Measurements from ENCODE around the gene EML6.
"Not testable (repeated sequence)": the region's sequence is repeated elsewhere in the genome, so short reads cannot be mapped to it uniquely, and the experiment has no call there.

The EML6 gene

DNA sequence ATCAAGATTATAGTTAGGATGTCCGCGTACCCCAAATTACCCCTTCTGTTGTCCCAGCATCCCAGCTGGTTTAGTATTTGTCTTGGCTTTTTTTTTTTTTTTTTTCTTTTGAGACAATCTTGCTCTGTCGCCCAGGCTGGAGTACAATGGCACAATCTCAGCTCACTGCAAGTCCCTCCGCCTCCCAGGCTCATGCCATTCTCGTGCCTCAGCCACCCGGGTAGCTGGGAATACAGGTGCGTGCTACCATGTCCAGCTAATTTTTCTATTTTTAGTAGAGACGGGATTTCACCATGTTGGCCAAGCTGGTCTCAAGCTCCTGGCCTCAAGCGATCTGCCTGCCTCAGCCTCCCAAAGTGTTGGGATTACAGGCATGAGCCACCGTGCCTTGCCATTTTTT lies 118.0 kb downstream of the EML6 start:
- not testable (repeated sequence) for H3K4me1 Mint-ChIP-seq (ENCODE audit: low read depth); DNase-seq (ENCODE audit: low spot score); H3K9me3 Mint-ChIP-seq

DNA sequence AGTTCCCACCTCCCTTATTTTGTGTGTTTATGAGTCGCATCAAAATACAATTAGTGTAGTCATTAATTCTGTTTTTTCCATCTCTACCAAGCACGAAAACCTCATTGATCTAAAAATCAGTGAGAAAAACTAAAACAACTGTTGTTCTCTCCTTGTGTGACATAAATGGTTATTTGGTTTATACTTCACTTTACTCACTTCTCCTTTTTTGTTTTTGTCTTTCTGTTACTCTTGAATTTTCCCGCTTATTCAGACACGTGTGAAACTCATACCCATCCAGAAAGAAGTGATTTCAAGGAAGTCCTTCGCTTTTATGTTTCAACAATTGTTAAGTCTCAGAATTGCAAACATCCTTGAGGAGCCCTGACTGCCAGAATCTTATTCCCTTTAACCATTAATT lies 121.6 kb downstream of the EML6 start:
- DNase-seq (ENCODE audit: low spot score): no peak
- Mint-ChIP-seq H3K4me3 (no peak overlapping the region), H3K4me1 (ENCODE audit: low read depth) (no peaks in the 10 kb centered on the region), H3K9me3 (no peaks in the 10 kb centered on the region), H3K27ac (no peak overlapping the region), H3K27me3 (ENCODE audit: low read depth) (no peaks in the 10 kb centered on the region), H3K36me3 (ENCODE audit: low read depth) (no peaks in the 10 kb centered on the region)

More for the DNA sequence above, 118.0 kb downstream of the EML6 start:
- H3K27me3 Mint-ChIP-seq (ENCODE audit: low read depth); H3K36me3 Mint-ChIP-seq (ENCODE audit: low read depth); H3K27ac Mint-ChIP-seq; H3K4me3 Mint-ChIP-seq: not testable (repeated sequence)

DNA sequence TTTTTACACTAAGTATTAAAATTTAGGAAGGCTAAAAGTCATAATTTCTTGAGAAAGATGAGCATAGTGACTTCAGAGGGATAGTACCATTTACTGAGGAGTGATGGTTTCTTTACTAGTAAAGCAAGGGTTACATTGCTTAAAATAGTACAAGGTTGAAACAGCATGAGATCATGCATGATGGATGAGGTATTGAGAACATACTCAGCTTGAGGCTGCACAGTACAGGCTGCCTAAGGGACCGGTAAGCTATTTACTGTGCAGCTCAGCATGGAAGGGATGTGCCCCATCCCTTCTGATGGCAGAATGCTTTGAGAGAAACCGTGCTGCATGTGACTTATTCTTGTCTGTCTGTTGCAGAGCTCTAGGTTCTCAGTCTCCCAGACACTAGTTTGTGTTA lies 122.1 kb downstream of the EML6 start:
- Mint-ChIP-seq H3K4me3 (no peak overlapping the region), H3K27ac (no peak overlapping the region), H3K36me3 (ENCODE audit: low read depth) (no peaks in the 10 kb centered on the region), H3K9me3 (no peaks in the 10 kb centered on the region), H3K4me1 (ENCODE audit: low read depth) (no peaks in the 10 kb centered on the region), H3K27me3 (ENCODE audit: low read depth) (peaks cover 1% of the 10 kb centered on the region)
- no peak for DNase-seq (ENCODE audit: low spot score)

DNA sequence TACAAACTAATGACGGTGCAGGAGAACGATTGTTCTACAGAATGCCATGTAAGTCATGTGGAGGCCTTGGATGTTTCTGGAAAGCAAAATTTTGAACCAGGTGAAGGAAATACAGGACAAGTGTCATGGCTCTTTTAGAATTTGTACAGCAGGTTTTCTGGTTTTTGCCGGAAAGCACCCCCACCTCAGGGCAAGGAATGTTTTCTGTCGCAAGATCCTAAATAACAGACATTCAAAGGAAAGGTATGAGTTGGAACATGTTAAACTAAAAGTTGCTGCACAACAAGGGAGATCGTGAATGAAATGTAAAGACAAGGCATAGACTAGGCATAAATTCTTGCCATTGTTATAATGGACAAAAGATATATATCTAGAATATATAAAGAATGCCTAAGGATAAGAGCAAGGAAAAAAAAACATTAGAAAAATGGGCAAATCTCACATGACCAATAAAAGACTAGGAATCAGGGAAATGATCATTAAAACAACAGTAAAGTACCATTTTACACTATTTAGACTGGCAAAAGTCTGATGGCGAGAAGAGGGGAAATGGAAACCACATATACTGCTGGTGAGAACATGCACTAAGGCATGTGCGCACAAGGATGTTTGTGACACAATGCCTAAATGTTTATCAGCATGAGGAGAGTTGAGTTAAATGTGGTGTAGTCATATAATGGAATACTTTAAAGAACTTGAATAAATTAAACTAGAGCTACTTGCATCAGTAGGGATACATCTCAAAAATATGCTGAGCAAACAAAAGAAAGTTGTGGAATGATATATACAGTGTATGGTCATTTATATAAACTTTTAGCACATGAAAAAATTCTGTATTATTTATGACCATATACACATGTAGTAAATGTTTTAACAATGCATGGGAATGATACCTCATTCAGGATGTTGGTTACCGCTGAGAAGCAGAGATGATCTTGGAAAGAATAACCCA lies 127.0 kb downstream of the EML6 start:
- H3K4me1 Mint-ChIP-seq (ENCODE audit: low read depth): no peaks in the 10 kb centered on the region
- no peak overlapping the region for H3K27ac Mint-ChIP-seq
- H3K27me3 Mint-ChIP-seq (ENCODE audit: low read depth): peaks cover 5% of the 10 kb centered on the region
- H3K36me3 Mint-ChIP-seq (ENCODE audit: low read depth): no peaks in the 10 kb centered on the region
- no peak for DNase-seq (ENCODE audit: low spot score)
- H3K4me3 Mint-ChIP-seq: no peak overlapping the region
- H3K9me3 Mint-ChIP-seq: no peaks in the 10 kb centered on the region

DNA sequence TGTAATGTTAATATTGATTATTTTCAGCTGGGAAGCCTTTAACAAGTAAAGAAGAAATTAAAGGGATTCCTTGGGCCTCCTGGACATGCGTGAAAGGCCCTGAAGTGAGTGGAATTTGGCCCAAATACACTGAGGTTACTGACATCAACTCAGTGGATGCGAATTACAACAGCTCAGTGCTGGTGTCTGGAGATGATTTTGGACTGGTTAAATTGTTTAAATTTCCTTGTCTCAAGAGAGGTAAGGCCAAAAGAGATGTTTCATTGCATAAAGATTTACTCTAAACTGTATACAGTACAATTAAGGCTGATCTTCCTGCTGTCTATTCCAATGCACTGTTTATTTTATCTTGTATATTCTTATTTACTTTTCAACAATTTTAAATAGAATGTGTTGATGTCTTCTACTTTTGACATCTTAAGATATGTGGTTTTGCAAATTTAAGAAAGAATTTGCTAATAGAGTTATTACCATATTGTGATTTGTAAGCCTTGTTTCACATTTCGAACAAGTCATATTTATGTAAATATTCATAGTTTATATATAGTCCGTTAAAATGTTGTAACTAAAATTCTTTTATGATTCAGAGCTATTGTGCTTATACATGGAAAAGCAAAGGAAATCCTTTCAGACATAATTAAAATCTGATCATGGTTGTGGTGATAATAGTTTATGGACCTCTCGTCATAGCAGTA lies 130.3 kb downstream of the EML6 start:
- H3K36me3 Mint-ChIP-seq (ENCODE audit: low read depth): no peaks in the 10 kb centered on the region
- no peaks in the 10 kb centered on the region for H3K4me1 Mint-ChIP-seq (ENCODE audit: low read depth)
- H3K9me3 Mint-ChIP-seq: no peaks in the 10 kb centered on the region
- DNase-seq (ENCODE audit: low spot score): no peak
- peaks cover 5% of the 10 kb centered on the region for H3K27me3 Mint-ChIP-seq (ENCODE audit: low read depth)
- H3K4me3 Mint-ChIP-seq: no peak overlapping the region
- no peak overlapping the region for H3K27ac Mint-ChIP-seq

DNA sequence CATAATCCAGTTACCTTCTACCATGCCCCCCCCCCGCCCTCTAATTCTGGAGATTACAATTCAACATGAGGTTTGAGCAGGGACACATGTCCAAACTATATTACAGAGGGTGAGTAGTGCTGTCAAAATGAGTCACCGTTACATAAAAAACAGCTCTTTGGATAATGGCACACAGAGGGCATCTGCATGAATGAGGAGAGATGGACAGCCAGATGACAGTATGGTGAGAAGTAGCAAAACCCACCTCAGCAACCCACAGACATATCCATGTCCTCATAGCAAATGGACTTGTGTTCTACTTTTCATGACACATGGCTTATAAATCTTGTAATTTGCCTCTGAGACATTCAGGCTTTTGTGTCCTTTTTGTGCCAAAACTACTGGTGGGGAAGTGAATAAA lies 132.0 kb downstream of the EML6 start:
- Mint-ChIP-seq H3K9me3 (no peaks in the 10 kb centered on the region), H3K36me3 (ENCODE audit: low read depth) (no peaks in the 10 kb centered on the region), H3K4me3 (no peak overlapping the region), H3K27ac (no peak overlapping the region), H3K27me3 (ENCODE audit: low read depth) (peaks cover 6% of the 10 kb centered on the region), H3K4me1 (ENCODE audit: low read depth) (no peaks in the 10 kb centered on the region)
- DNase-seq (ENCODE audit: low spot score): no peak

DNA sequence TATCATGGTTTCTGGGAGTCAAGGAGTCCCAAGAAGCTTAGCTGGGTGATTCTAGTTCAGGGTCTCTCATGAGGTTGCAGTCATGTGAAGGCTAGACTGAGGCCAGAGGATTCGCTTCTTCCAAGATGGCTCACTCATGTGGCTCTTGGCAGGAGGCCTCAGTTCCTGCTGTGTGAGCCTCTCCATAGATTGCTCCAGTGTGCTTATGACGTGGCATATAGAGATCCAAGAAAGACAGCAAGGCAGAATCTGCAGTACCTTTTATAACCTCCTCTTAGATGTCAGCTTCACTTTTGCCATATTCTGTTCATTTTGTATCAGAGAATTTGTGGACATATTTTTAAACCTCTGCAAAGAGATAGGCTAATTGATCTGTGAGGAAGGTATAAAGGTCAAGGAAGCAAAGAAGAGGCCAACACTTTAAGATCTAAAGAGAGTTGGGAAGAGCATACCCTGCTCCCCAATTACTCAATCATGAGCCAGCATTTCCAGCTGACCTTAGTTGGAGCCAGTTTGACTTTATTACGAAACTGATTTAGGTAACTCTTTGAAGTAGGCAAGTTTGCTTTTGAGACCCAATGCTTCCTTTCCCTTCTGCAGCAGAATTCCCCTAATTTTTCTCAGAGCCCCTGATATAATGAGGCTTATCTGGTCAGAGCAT lies 134.7 kb downstream of the EML6 start:
- Mint-ChIP-seq H3K4me1 (ENCODE audit: low read depth) (no peaks in the 10 kb centered on the region), H3K4me3 (no peak overlapping the region), H3K27me3 (ENCODE audit: low read depth) (peaks cover 5% of the 10 kb centered on the region), H3K9me3 (no peaks in the 10 kb centered on the region), H3K36me3 (ENCODE audit: low read depth) (no peaks in the 10 kb centered on the region), H3K27ac (no peak overlapping the region)
- no peak for DNase-seq (ENCODE audit: low spot score)

DNA sequence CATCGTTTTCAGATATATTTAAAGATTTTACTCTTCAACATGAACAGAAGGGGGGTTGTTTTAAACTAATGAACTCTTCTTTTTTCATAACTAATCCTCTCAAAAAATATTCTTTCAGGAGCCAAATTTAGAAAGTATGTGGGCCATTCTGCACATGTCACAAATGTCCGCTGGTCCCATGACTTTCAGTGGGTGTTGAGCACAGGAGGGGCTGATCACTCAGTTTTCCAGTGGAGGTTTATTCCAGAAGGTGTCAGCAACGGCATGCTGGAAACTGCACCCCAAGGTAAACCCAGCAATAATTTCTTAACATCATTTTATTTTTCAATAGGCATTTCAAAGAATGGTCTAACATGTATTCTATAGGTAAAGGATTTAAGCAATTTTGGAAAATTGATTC lies 136.0 kb downstream of the EML6 start:
- no peaks in the 10 kb centered on the region for H3K9me3 Mint-ChIP-seq
- H3K36me3 Mint-ChIP-seq (ENCODE audit: low read depth): no peaks in the 10 kb centered on the region
- peaks cover 5% of the 10 kb centered on the region for H3K27me3 Mint-ChIP-seq (ENCODE audit: low read depth)
- DNase-seq (ENCODE audit: low spot score): no peak
- no peak overlapping the region for H3K4me3 Mint-ChIP-seq
- no peak overlapping the region for H3K27ac Mint-ChIP-seq
- H3K4me1 Mint-ChIP-seq (ENCODE audit: low read depth): no peaks in the 10 kb centered on the region

DNA sequence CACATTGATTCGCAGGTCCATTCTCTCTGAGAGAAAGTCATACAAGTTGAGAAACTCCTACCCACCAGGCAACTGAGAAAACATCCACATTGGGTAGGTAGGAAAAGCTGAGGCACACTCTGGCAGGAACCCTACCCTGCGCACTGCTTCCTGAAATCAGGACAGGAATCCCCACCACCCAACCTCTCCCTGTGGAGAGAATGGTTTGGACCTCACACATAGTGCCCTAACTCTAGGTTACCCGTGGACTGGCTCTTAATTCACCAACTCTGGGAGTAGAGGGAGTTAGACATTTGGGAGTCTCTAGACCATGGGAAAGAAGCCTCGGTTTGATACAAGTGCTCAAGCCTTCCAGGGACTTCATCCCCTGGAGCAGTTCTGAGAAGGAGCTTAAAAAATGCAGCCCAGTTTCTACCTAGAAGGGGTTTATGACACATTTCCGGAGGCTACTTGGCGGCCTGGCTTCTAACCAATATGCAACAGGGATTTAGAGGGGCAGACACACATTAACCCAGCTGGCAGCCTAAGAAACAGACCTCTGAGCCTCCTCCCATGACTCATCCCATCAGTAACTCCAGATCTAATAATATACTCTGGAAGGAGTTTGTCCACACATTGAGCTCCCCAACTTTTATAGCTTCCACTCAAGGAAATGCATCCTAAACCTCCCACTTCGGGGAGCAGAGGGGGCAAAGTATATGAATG lies 136.7 kb downstream of the EML6 start:
- no peaks in the 10 kb centered on the region for H3K4me1 Mint-ChIP-seq (ENCODE audit: low read depth)
- H3K36me3 Mint-ChIP-seq (ENCODE audit: low read depth): no peaks in the 10 kb centered on the region
- DNase-seq (ENCODE audit: low spot score): no peak
- no peak overlapping the region for H3K27ac Mint-ChIP-seq
- H3K4me3 Mint-ChIP-seq: no peak overlapping the region
- peaks cover 5% of the 10 kb centered on the region for H3K27me3 Mint-ChIP-seq (ENCODE audit: low read depth)
- no peaks in the 10 kb centered on the region for H3K9me3 Mint-ChIP-seq

DNA sequence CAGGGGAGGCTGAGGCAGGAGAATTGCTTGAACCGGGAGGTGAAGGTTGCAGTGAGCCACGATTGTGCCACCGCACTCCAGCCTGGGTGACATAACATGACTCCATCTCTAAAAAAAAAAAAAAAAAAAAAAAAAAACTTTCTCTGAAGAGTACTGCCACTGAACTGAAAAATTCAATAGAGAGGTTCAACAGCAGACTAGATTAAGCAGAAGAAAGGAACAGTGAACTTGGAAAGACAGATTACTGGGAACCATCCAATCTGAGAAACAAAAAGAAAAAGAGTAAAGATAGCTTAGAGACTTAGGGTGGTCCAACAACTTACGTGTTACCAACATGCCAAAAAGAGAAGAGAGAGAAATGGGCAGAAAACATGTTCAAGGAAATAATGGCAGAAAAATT lies 138.8 kb downstream of the EML6 start:
- Mint-ChIP-seq H3K27me3 (ENCODE audit: low read depth) (peaks cover 5% of the 10 kb centered on the region), H3K4me3 (no peak overlapping the region), H3K9me3 (no peaks in the 10 kb centered on the region), H3K36me3 (ENCODE audit: low read depth) (no peaks in the 10 kb centered on the region), H3K27ac (no peak overlapping the region), H3K4me1 (ENCODE audit: low read depth) (no peaks in the 10 kb centered on the region)
- DNase-seq (ENCODE audit: low spot score): no peak

DNA sequence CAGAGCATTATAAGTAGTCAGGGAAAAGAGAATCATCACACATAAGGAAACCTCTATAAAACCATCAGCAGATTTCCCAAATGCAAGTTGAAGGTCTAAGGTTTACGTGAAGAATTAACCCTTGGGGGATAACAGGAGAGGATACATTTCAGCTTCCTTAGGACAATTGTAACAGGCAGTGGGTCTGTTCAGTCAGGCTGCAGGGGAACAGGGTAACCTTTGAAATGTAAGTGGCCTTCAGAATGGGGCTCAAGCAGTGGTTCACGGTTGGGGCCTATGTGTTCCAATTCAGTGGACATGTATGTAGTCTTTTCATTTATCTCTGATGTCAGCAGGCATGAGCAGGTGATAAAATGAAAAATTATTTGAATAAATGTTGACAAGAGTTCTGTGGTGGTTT lies 139.3 kb downstream of the EML6 start:
- H3K9me3 Mint-ChIP-seq: no peaks in the 10 kb centered on the region
- DNase-seq (ENCODE audit: low spot score): no peak
- no peak overlapping the region for H3K4me3 Mint-ChIP-seq
- peaks cover 5% of the 10 kb centered on the region for H3K27me3 Mint-ChIP-seq (ENCODE audit: low read depth)
- no peaks in the 10 kb centered on the region for H3K36me3 Mint-ChIP-seq (ENCODE audit: low read depth)
- no peak overlapping the region for H3K27ac Mint-ChIP-seq
- no peaks in the 10 kb centered on the region for H3K4me1 Mint-ChIP-seq (ENCODE audit: low read depth)

DNA sequence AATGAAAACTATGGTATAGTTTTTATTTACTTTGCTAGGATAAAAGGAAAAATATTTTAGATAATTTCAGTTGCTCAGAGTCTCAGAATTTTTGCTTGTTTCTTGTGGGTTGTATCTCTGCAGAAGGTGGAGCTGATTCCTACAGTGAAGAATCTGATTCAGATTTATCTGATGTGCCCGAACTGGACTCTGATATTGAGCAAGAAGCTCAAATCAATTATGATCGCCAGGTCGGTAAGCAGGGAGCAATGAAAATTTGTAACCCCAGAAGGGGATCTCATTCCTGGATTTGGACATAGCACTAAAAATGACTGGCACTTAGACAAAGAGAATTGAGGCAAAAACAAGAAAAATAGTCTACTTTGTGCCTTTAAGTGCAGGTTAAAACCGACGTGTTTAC lies 140.2 kb downstream of the EML6 start:
- Mint-ChIP-seq H3K4me3 (no peak overlapping the region), H3K27ac (no peak overlapping the region), H3K27me3 (ENCODE audit: low read depth) (peaks cover 5% of the 10 kb centered on the region), H3K9me3 (no peaks in the 10 kb centered on the region), H3K36me3 (ENCODE audit: low read depth) (no peaks in the 10 kb centered on the region), H3K4me1 (ENCODE audit: low read depth) (no peaks in the 10 kb centered on the region)
- DNase-seq (ENCODE audit: low spot score): no peak

DNA sequence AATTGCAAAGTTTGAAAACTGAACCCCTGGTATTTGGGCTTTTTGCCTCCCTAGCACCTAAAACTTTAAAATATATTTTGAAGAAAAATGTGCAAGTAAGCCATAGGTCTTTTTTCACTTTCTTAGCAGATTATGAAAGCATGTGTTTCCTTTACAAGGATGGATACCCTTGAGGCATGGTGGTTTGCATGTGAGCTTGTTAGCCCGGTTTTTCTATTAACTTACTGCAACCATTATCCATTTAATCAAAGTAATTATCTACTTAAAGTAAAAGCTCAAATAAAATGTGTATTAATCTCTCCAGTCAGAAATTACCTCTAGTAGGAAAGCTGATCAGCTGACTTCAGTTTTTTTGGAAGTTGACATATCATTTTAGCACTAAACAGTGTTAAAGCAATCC lies 140.6 kb downstream of the EML6 start:
- Mint-ChIP-seq H3K4me1 (ENCODE audit: low read depth) (no peaks in the 10 kb centered on the region), H3K27me3 (ENCODE audit: low read depth) (peaks cover 5% of the 10 kb centered on the region), H3K27ac (no peak overlapping the region), H3K36me3 (ENCODE audit: low read depth) (no peaks in the 10 kb centered on the region), H3K9me3 (no peaks in the 10 kb centered on the region), H3K4me3 (no peak overlapping the region)
- DNase-seq (ENCODE audit: low spot score): no peak

DNA sequence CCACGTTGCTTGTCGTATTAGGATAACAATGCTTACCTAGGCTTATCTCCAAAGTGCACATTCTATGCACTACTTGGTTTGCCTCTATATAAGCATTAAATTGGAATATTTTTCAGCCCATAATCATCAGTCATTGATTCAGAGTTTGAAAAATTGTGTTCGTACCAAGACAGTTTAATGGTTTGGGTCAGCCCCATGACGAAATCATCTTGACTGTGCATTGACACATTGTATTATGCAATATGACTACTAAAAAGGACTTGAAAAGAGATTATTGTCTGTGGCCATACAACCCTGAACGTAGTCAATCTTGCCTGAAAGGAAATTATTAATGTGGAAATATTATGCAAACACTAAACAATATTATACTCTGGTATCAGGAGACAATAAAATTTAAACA lies 141.3 kb downstream of the EML6 start:
- Mint-ChIP-seq H3K27me3 (ENCODE audit: low read depth) (peaks cover 5% of the 10 kb centered on the region), H3K4me3 (no peak overlapping the region), H3K36me3 (ENCODE audit: low read depth) (no peaks in the 10 kb centered on the region), H3K27ac (no peak overlapping the region), H3K9me3 (no peaks in the 10 kb centered on the region), H3K4me1 (ENCODE audit: low read depth) (no peaks in the 10 kb centered on the region)
- no peak for DNase-seq (ENCODE audit: low spot score)
